ENCODE results near the gene TGFBR3L. TPM values are rescaled to one million over a fixed set of nuclear protein-coding genes. Genes with fewer than 3 reads are reported as not detected.

TGFBR3L gene
- total and polyA plus RNA-seq, 9 donors, result 0.18 to 6.9 (median 1.0) TPM; not detected in 6

DNA sequence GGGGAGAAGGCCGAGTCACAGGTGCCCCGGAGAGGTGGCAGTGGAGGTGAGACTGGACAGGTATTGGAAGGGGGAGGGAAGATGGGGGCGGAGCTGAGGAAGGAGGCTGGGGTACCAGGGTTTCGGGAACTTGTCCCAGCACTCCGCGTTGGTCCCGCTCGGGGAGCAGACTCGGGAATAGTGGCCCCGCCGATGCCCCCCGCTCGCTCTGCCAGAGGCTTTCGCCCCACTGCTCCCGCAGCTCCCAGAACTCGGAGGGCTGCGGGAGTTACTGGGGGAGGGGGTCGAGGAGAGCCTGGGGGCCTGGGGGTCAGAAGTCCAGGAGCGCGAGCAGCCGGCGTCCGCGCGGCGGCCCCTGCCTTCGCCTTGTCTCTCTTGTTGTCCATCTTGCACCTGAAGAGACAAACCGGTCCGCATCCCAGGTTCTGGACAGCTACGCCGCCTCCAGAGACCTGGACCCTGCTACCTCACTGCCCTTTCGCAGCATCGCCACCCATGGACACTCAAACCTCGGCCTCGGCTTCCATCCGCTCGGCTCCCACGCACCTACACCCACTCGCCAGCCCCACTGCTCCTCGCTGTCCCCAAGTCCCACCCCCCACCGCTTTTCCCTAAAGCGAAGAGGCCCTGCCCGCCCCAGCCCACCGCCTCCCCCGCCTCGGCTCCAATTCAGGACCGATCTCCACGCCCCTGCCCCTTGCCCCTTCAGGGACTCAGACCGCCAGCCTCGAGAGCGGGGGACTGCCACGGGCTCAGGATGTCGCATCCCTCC lies 41.1 kb upstream of the TGFBR3L start:
- Histone ChIP-seq H3K36me3 (no peaks in the 10 kb centered on the region), H3K27ac (no peak overlapping the region), H3K4me3 (no peak overlapping the region), H3K4me1 (ENCODE audit: insufficient read depth) (peaks cover 9% of the 10 kb centered on the region), H3K27me3 (no peaks in the 10 kb centered on the region), H3K9me3 (no peaks in the 10 kb centered on the region)
- 15 to 27% (median 23%) methylated on average over 49 to 53 of the region's 53 CpGs for WGBS, 3 donors
- intact Hi-C loops (cut with DNase I), result no loop called here
- DNase-seq, result peak in 2 of 5 donors; percentile 43 to 44
- no peak for TF ChIP-seq EP300 (IDR thresholded peaks at IDR 0.05)
- no peak for TF ChIP-seq POLR2A (IDR thresholded peaks at IDR 0.05)
- TF ChIP-seq CTCF (IDR thresholded peaks at IDR 0.05), result no peak

GRCh38 chr19:7874076-7874896 lies 40.3 kb upstream of the TGFBR3L start, which contains the start of gene PRR36:
TSS of gene PRR36 (minus strand) at chr19:7874390. CDS start at chr19:7873689, 701 bp downstream.
- Histone ChIP-seq H3K27ac (no peak within 1 kb of the TSS), H3K4me1 (ENCODE audit: insufficient read depth) (peaks cover 3% of the 10 kb centered on the region), H3K27me3 (no peaks in the 10 kb centered on the region), H3K4me3 (no peak within 1 kb of the TSS), H3K36me3 (no peaks in the 10 kb centered on the region), H3K9me3 (no peaks in the 10 kb centered on the region)
- peak in 2 of 5 donors; percentile 37 to 56 for DNase-seq
- WGBS, 3 donors, result 1 to 2% (median 1%) methylated on average over 46 to 88 of the region's 88 CpGs
- TF ChIP-seq CTCF (IDR thresholded peaks at IDR 0.05) (no peak), EP300 (IDR thresholded peaks at IDR 0.05) (no peak), POLR2A (IDR thresholded peaks at IDR 0.05) (no peak)
- intact Hi-C loops (cut with DNase I), result no loop called here

GRCh38 chr19:7874897-7875273 lies 39.7 kb upstream of the TGFBR3L start:
- 36 to 43% (median 40%) methylated on average over 12 of the region's 12 CpGs for WGBS, 3 donors
- peak in 2 of 5 donors; percentile 24 to 28 for DNase-seq
- H3K4me1 ChIP-seq (ENCODE audit: insufficient read depth), result peaks cover 3% of the 10 kb centered on the region
- H3K36me3 ChIP-seq, result no peaks in the 10 kb centered on the region
- H3K9me3 ChIP-seq, result no peaks in the 10 kb centered on the region
- H3K27me3 ChIP-seq, result no peaks in the 10 kb centered on the region
- no peak for TF ChIP-seq EP300 (IDR thresholded peaks at IDR 0.05)
- TF ChIP-seq POLR2A (IDR thresholded peaks at IDR 0.05), result no peak
- TF ChIP-seq CTCF (IDR thresholded peaks at IDR 0.05), result no peak
- intact Hi-C loops (cut with DNase I), result no loop called here
- no peak overlapping the region for H3K4me3 ChIP-seq
- H3K27ac ChIP-seq, result no peak overlapping the region

DNA sequence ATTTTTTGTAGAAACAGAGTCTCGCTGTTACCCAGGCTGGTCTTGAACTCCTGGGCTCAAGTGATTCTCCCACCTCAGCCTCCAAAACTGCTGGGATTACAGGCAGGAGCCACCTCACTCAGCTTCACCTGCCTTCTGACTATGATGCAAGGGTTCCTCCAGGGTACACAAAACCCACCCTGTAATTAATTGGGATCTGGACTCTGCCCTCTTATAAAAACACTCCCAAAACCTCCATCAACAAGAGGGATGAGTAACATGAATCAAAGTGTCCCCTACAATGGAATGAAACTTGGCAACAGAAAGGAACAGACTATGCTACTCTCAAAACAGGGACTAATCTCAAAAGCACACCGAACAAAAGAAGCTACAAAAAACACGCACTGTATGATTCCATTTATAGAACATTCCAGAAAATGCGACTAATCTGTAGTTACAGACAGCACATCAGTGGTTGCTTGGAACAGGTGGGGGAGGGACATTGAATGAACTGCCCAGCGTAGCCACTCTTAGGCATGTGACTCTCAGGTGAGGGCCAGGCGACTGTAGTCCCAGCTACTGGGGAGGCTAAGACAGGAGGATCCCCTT lies 37.3 kb upstream of the TGFBR3L start:
- Histone ChIP-seq H3K36me3 (no peaks in the 10 kb centered on the region), H3K4me1 (ENCODE audit: insufficient read depth) (no peaks in the 10 kb centered on the region), H3K4me3 (no peak overlapping the region), H3K9me3 (no peaks in the 10 kb centered on the region), H3K27ac (no peak overlapping the region), H3K27me3 (no peaks in the 10 kb centered on the region)
- DNase-seq, result no peak
- no peak for TF ChIP-seq CTCF (IDR thresholded peaks at IDR 0.05)
- 49 to 50% (median 49%) methylated on average over 6 of the region's 6 CpGs for WGBS, 3 donors
- intact Hi-C loops (cut with DNase I), result no loop called here

Data from ovary (tissue), 9 donors.